ENCODE data around the gene BTBD16.
A peak's percentile ranks its signal among the peaks of the same experiment; 100 is the strongest.

The BTBD16 gene

DNA sequence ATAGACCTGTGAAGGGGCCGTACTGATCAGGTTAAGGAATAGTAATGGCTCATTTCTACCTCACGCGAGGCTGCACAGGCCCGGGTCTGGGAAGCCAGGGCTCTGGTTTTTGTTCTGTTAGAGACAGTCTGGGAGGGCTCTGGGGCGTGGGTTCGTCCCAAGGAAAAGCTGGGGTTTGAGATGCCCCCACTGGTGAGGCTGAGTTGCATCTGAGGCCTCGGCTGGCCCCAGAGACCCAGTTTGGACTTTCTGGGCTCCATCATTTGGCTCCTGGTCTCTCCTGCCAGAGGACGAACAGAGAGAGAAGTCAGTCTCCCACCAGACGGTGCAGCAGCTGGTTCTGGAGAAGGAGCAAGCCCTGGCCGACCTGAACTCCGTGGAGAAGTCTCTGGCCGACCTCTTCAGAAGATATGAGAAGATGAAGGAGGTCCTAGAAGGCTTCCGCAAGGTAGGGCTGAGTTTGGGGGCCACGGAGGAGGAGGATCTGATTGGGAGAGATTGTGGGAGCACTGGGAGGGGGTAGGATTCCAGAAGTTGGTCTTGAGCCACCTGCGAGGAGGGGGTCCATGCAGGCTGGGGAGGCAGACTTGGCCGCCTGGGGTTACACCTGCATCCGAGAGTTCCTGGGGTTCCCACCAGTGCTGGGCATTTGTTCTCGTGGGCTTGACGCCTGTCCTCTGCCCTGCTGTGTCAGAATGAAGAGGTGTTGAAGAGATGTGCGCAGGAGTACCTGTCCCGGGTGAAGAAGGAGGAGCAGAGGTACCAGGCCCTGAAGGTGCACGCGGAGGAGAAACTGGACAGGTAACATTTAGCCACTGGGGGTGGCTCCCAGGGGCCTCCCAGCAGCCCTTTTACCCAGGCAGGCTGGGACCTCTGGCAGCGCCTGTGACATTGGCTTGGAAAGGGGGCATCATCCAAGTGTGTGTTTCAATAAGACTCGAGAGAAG, 22.5 kb upstream of the BTBD16 start:
- no peak for DNase-seq (ENCODE audit: low read depth)

DNA sequence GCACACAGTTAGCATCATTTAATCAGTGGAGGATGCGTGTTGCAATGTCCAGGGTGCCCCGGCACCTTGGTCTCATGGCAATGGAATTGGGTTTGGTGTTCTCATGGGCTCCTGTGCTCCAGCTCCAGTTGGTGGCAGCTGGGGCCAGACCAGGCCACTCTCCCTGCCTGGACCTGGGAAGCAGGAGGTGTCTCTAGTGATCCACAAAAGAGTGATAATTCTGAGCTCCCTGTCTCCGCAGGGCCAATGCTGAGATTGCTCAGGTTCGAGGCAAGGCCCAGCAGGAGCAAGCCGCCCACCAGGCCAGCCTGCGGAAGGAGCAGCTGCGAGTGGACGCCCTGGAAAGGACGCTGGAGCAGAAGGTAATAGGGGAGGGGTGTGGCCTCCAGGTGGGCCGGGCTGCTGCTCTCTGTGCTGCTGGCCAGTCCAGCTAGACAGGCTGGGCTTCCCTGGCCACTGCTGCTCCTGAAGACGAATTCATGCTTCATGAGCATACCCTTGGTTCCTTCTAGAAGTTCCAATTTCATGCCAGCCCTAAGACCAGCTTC, 21.7 kb upstream of the BTBD16 start:
- DNase-seq (ENCODE audit: low read depth): no peak

DNA sequence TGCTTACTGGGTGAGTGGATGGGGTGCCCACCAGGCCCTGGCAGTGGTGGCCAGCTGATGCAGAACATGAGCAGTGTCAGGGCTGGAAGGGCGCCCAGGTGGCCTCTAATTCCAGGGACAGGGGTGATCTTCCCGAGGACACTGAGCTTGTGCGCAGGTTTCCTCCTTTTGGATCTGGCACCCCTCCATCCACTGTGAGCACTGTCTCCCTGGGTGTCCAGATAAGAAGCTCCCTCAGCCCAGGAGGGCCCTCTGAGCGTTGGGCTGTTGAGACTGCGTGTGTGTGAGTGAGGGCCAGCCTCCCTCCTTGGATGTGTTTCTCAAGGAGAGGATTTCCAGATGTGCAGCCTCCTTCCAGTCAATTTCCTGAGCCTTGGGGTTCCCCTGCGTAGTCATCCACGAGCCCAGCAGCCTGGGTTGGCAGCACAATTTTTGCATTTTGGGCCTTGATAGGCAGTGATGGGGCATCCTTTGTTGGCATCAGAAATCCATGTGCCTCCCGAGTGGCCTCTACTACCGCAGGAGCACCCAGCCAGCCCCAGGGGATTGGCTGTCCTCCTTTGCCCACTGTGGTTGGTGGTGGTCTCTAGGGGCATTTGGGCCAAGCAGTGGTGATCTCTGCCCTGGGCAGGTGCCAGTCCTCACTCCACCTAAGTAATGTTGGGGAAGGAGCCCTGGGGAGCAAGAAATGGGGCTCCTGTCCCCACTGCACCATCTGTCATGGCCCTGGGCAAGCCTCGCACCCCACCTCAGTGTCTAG, 20.9 kb upstream of the BTBD16 start:
- no peak for DNase-seq (ENCODE audit: low read depth)

DNA sequence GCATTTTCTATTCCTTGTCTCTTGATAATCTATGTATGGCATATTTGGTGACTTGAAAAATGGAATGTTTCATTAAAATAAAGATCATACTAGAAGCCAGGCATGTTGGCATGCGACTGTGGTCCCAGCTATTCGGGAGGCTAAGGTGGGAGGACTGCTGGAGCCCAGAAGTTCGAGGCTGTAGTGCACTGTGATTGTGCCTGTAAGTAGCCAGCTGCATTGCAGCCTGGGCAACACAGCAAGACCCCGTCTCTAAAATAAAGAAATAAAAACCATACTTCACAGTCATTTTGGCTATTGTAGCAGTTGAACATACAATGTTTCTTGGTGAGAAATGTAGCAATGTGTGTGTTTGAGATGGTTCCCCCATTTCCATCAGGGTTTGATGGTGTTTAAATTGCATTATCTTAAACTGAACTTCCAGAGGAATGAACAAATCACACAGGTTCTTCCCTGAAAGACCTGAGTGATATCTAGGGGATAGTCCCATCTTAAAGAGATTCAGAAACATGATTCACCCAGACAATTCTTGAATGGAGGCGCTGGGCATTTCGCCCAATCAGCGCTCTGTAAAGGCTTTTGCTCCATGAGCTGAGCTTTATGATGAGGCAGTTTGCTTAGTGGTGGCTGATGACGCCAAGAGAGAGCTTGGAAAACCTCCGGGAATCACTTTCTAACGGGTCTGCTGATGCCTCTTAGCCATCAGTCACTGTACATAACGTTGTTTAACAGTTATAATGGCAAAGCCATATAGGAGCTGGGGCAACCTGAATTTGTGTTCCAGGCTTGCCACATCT, 19.4 kb upstream of the BTBD16 start:
- no peak for DNase-seq (ENCODE audit: low read depth)

DNA sequence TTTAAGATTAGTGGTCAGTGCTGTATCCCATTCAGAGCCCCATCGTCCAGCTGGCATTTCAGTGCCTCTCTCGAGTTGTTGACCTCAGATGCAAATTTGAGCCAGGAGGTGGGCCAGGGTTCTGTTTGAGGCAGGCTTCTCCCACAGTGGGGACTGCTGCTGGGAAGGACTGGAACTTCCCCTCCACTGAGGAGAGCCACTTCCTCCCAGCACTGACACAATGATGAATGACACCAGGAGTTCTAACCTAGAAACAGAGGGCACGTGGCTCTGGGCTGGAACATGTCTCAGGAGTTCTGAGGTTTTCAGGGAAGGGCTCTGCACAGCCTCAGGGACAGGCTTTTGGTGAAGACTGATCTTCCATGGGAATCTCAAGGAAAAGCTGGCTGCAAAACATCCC, 18.3 kb upstream of the BTBD16 start:
- DNase-seq (ENCODE audit: low read depth): no peak

DNA sequence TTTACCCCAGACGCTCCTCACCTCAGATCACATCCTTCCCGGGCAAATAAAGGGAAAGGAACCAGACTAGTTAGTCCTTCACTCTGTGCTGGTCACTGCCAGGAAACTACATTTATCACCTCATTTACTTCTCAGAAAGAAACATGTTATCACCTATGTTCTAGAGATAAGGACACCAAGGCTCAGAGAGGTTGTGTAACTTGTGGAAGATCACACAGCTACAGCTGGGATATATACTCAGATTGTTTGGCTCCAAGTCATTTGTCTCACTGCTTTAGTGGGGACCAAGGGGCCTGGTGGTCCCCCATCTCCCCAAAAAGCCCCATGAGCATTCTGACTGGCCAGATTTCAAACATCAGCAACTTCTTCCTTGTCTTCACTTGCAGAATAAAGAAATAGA, 17.5 kb upstream of the BTBD16 start:
- DNase-seq (ENCODE audit: low read depth): no peak

DNA sequence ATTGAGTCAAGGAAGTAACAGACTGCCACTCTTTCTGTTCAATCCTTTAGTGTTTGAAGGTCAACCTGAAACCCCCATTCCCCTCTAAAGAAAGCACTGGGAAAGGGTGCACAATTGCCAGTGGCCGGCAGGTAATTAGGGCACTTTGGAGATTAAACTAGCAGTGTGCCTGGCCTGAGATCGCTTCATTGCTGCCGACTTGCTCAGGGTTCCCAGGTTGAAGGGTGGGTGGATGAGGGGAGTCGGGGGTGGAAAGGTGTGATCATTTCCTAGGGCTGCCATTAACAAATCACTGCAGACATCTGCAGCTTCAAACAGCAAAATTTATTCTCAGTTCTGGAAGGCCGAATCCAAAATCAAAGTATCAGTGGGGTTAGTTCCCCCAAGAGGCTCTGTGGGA, 16.3 kb upstream of the BTBD16 start:
- DNase-seq (ENCODE audit: low read depth): no peak

DNA sequence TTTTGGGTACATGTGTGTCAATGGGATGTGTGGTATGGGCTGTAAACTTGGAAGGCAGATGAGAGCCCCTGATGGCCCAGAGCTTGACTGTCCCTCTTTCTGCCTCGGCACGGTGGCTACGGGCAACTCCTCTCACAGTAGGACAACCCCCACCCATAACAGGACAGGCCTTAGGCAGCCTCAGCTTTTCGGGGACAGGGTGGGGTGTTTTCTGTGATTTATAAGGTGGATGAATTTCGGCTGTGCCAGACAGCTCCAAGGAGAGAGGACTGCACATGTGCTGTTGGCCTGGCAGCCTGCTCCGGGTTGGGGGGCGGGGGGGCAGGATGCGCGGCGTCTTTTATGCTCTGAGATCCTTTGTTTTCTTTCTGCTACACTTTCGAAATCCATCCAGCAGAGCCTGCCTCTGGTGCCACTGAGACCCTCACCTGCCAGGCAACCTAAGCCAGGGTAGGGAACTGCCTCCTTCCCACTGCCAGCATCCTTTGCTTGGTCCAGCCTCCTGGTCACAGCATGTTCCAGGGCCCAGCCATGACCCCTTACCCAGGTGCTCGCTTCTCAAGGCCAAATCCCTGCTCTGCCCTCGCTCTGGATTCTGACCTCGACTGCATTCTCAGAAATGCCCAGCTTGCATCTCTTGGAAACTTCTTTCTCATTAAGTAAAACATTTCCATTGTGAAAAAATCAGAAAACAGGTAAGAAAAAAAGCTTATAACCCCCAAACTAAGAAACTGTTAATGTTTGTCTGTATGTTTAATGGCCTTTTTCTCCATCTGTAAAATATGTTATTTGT, 15.4 kb upstream of the BTBD16 start:
- no peak for DNase-seq (ENCODE audit: low read depth)

DNA sequence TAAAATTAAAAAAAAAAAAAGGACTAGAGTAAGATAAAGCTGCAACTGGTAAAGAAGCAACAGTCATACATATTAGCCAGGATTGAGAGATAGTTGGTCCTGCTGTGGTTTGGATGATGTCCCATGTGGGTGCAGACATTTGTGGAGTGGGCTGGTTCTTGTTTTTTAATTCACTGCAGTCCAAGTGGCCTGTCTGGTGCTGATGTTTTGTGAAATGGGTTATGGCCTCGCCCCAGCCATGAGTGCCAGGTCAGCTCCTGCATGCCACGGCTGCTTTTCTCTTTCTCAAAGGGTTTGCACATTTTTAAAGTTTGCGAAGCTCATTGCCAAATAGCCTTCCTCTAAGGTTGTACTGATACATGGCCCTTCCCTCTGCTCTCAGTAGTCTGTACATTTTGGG, 14.1 kb upstream of the BTBD16 start:
- DNase-seq (ENCODE audit: low read depth): no peak

DNA sequence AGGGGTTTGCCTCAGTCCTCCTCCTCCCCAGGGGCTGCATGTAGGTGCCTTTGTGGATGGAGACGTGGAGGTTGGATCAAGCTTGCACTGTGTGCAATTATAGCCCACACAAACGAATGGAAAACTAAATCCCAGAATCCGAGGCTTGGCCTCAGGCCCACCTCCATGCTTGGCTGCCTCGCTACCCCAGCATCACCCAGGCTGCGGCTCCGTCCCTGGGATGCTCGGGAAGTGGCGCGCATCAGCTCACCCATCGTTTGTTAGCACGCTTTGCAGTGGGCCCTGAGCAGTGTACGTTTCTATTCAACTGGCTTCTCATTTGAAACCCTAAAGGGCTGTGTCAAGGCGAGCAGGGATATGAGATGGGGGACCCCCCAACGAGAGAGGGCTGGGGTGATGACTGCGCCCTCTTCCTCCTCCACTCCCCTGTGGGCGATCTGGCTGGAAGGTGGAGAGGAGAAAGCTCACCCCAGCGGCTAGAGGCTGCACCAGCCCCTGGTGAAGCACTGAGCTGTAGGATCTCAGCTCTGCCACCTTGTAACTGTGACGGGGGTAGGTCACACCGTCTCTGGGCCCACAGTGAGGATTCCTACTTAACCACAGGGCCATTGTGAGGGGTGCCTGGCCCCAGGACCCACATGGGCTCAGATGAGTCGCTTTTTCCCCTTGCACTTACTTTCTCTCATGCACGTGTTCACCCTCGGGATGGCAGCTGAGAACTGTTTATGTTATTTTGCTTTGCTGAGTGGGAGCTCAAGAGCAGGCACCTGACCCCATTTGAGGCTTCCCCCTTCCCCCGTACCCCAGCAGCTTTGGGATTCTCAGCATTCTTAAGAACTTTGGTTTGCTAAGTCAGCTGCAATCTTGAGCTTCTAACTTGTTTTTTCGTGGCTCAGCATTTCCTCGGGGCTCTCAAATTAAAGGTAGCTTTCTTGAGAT, 12.7 kb upstream of the BTBD16 start:
- DNase-seq (ENCODE audit: low read depth): no peak

DNA sequence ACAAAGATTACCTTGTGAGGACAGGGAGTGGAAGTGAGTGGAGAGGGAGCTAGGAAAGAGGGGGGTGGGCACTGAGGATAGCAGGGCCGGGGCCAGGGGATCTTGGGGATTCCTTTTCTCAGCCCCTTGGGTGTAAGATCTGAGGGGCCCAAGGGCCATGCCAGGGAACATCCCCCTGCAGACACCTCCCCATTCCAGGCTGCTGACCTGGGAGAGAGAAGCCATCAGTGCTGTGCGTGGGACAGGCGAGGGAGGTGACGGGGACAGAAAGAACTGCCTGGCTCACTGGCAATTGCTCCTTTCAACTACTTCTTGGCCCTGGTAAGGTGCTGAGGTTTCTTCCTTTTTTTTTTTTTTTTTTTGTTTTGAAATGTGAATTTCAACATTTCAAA, 12.0 kb upstream of the BTBD16 start:
- no peak for DNase-seq (ENCODE audit: low read depth)

DNA sequence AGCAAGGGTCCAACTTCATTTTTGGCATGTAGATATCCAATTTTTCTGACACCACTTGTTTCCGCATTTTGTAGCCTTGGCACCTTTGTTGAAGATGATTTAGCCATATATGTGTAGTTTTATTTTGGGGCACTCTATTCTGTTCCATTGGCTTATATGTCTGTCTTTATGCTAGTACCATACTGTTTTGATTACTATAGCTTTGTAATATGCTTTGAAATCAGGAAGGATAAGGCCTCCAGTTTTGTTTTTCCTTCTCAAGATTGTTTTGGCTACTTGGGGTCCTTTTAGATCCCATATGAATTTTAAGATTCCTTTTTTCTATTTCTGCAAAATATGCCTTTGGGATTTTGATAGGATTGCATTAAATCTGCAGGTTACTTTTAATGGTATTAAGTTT, 9.5 kb upstream of the BTBD16 start:
- DNase-seq (ENCODE audit: low read depth): no peak

DNA sequence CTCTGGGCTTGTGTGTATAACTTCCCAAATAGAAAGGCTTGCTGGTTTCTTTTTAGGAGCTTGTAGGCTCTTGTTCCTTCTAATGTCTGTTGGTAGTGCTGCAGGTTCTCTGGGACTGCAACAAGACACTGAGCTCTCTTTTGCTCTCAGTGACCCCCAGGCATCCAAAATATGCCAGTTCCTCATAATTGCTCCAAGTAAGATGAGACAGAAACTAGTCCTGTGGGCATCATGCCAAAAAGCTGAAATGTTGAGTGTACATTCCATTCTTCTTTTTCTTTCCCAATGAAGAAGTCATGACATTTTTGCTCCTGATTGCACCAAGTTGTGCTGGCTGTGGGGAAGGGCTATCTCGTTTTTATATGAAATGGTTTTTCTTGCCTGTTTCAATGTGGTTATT, 7.1 kb upstream of the BTBD16 start:
- no peak for DNase-seq (ENCODE audit: low read depth)

DNA sequence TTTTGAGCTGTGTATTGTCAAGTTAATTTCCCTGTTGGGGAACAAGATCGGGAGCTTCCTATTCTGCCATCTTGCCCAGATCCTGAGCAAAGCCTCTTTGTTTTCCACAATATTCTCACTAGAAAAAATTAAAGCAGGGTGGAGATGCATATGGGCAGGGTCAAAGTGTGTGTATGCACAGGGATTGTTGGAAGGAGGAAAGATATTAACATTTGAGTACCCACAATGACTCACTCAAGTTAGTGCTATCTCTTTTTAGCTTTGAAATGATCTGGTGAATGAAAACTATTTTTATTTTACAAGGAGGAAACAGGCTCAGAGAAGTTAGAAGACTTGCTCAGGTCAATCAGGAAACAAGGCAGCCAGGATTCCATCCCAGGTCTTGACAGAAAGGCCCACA, 6.7 kb upstream of the BTBD16 start:
- DNase-seq (ENCODE audit: low read depth): no peak

DNA sequence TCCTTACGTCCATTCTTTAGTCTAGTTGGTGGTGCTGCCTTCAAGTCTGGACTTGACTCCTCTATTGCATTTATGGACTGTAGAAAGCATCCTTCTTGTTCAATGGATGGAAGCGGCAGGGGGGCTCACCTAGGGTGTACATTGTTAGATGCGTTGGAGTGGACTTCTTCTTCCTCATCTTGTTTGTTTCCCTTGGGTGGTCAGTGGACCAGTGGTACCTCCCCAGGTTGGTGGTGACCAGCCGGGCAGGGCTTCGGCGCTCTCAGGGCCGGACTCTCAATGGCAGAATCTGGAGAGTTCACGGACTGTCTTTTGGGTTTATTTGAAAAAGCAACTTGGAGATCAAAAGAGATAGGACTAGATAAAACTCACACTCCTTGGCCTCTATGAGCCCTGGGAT, 6.2 kb upstream of the BTBD16 start:
- no peak for DNase-seq (ENCODE audit: low read depth)

DNA sequence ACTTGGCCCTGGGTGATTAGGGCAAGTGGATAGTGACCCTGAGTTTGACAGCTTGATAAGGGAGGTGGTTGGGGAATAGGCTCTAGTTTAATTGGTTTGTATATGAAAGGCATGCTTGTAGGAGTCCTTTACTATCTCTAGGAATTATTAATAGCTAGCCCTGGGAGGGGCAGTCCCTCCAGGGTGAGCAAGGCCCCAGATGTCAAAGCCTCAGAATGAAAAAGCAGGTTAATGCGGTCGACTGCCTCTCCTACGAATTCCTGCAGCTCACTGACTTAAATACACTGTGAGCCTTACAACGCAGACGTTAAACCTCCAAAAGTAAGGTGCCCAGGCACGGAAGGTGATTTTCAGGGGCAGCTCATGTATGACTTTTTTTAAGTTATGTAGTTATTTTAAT, 5.2 kb upstream of the BTBD16 start:
- no peak for DNase-seq (ENCODE audit: low read depth)

DNA sequence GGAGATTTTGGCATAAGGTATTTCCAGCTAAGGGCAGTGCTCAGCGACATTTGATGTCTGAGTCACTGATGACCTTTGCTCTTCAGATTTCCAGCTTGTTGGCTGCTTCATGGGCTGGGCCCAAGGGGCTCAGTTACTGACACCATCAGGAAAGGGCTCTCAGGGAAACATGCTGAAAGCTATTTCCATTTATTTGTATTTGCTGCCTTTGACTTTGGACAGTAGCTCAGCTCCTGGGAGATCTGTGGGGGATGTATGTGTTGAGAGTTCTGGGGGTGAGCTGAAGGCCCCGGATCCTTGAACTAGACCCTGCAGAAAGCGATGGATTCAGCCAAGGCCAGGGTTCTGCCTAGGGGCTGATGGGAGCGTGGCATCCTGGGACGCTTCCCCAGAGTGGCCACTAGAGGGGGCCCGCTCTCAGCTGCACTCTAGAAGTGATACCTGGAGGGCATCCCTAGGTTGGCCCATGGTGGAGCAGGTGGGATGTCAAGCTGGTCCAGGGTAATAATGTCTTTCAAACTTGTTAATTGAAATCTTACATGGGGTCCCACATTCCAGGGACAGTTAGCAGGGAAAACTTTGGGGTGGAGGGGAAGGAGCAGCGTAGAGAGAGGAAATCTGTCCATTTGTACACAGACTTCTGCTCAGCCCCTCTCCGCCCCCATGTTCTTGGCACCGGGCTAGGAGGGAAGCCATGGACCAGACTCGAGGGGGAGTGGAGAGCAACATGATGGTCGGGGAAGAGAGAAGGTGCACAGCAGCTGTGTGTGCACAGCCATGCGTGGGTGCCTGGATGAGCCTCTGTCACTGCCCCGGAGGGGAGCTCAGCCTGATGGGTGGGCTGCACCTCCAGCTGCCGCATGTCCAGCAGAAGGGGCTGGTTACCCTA, 3.0 kb upstream of the BTBD16 start:
- peak; percentile 21 for DNase-seq (ENCODE audit: low read depth)

DNA sequence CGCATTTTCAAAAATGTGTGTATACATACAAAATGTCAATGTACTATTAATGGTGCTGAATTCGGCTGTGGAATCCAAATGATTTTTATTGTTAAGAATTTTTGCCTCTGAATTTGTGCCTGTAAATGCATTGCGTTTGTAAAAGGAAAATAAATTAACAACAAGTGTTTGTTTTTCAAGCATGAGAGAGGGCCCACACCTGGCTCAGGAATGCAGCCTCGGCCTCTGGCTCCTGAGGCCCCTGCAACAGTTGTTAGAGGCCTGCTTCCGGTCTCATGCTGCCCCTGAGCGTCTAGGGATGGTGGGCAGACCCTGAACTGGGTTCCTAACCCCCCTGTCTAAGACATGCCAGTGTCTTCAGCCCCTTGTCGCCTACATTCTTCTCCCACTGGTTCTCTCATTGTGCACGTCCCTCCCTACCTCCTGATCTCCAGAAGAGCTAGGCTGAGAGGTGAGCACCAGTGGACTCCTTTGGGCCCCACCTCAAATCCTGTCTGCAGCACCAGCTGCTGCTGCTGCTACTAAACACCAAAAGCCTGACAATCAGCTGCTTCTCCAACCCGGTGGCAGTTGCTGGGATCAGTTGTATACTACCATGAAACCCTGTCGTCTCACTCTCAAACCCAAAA, 1.9 kb upstream of the BTBD16 start:
- DNase-seq (ENCODE audit: low read depth): no peak

All from activated T-helper 1 cell treated with Interleukin-2 at 50 U/mL for 16 hours (primary cell).